NT2/D1 (cell line): ENCODE results near the gene ZFP62.

Experiments used
- SUZ12 ChIP-seq: IDR thresholded peaks from 2 replicates; pipeline ENCODE4 v1.6.1; 2011; ENCODE audit not compliant: insufficient read length, insufficient read depth; ENCODE audit errors: extremely low read depth
- YY1 ChIP-seq: IDR thresholded peaks from 2 replicates; pipeline ENCODE4 v1.6.1; 2011; ENCODE audit not compliant: insufficient read length, insufficient read depth
- ZNF274 ChIP-seq: IDR thresholded peaks from 2 replicates; pipeline ENCODE4 v1.6.1; 2011; ENCODE audit warnings: mild to moderate bottlenecking, low read depth, low read length

- TF ChIP-seq SUZ12 (no peak), YY1 (no peak), ZNF274 (no peak)
Measured at GRCh38 chr5:180815293-180815917, 45.7 kb downstream of the ZFP62 start.
